SJCRH30 (cell line): ENCODE results near the gene VWCE. TPM values are rescaled to one million over a fixed set of nuclear protein-coding genes. Genes with fewer than 3 reads are reported as not detected.
A peak's percentile ranks its signal among the peaks of the same experiment; 100 is the strongest.

Experiments
- DNase-seq, 2 experiments: peaks; one replicate each; pipeline ENCODE4 v3.0.0-alpha.2; 2015 to 2020
- H3K27ac ChIP-seq: fragments of 250-450 bp; sonication (Bioruptor Pico); 2 replicates; pipeline ENCODE4 v1.5.1; 2020; ENCODE audit warnings: mild to moderate bottlenecking, moderate library complexity
- H3K27me3 ChIP-seq: fragments of 250-450 bp; sonication (Bioruptor Pico); 2 replicates; pipeline ENCODE4 v1.5.1; 2020; ENCODE audit warnings: mild to moderate bottlenecking, moderate library complexity
- H3K36me3 ChIP-seq: fragments of 250-450 bp; sonication (Bioruptor Pico); 2 replicates; pipeline ENCODE4 v1.5.1; 2020; ENCODE audit warnings: mild to moderate bottlenecking, moderate library complexity
- H3K4me1 ChIP-seq: fragments of 250-450 bp; sonication (Bioruptor Pico); 2 replicates; pipeline ENCODE4 v1.5.1; 2020; ENCODE audit warnings: mild to moderate bottlenecking, moderate library complexity
- H3K4me3 ChIP-seq: fragments of 250-450 bp; sonication (Bioruptor Pico); 2 replicates; pipeline ENCODE4 v1.5.1; 2020; ENCODE audit warnings: mild to moderate bottlenecking, moderate library complexity
- H3K9me3 ChIP-seq: fragments of 250-450 bp; sonication (Bioruptor Pico); replicated peaks from 2 replicates; pipeline ENCODE4 v1.5.1; 2020; ENCODE audit warnings: mild to moderate bottlenecking, moderate library complexity
- total RNA-seq: library from RNA; depleted of rRNA; stranded (reverse); fragments of >200 nt; shearing (Covaris generic); gene quantifications from 2 replicates; pipeline ENCODE4 v1.2.3, GENCODE V29; 2014; rRNA removed

VWCE gene, protein sequence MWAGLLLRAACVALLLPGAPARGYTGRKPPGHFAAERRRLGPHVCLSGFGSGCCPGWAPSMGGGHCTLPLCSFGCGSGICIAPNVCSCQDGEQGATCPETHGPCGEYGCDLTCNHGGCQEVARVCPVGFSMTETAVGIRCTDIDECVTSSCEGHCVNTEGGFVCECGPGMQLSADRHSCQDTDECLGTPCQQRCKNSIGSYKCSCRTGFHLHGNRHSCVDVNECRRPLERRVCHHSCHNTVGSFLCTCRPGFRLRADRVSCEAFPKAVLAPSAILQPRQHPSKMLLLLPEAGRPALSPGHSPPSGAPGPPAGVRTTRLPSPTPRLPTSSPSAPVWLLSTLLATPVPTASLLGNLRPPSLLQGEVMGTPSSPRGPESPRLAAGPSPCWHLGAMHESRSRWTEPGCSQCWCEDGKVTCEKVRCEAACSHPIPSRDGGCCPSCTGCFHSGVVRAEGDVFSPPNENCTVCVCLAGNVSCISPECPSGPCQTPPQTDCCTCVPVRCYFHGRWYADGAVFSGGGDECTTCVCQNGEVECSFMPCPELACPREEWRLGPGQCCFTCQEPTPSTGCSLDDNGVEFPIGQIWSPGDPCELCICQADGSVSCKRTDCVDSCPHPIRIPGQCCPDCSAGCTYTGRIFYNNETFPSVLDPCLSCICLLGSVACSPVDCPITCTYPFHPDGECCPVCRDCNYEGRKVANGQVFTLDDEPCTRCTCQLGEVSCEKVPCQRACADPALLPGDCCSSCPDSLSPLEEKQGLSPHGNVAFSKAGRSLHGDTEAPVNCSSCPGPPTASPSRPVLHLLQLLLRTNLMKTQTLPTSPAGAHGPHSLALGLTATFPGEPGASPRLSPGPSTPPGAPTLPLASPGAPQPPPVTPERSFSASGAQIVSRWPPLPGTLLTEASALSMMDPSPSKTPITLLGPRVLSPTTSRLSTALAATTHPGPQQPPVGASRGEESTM
- 0.06 and 0.18 TPM in 2 replicates for total RNA-seq

DNA sequence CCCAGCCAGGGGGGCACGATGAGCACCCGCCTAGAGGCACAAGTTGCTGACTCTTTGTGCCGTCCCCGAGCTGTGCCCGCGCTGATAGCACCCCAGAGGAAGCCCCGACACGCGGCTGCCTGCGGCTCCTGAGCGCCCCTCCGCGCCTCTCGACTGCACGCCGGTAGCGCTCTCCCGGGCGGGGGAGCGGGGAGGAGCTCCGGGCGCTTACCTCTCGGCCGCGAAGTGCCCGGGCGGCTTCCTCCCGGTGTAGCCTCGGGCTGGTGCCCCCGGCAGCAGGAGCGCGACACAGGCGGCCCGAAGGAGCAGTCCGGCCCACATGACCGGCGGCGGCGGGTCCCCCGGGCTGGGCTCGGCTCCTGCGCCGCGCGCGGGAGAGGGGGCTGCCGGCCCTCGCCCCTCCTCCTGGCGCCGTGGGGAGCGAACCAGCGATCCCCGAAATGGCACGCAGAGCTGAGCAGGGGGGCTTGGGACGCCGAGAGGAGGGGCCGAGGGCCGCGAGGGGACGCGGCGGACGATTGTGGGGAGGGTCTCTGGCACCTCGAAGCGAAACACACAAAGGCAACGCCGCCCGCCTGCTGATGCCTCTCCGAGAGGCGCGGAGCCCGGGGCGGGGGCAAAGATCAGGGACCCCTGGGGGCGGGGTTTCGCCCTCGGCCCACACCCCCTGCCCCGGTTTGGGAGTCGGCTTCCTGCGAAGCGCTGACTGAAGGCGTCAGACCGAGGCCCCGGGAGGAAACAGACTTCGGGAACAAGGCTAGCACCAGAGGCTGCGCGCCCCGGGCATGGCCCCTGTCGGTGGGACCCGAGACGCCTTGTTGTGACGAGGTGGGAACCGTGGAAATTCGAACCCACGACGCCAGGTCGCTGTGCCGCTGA is at the start of gene VWCE:
VWCE (minus strand) TSS at position 600 of the 879 bp plus-strand sequence; CDS start at position 321, 279 bp downstream.
- H3K27ac ChIP-seq, result no peak within 1 kb of the TSS
- H3K4me3 ChIP-seq, result no peak within 1 kb of the TSS
- no peaks in the 10 kb centered on the region for H3K27me3 ChIP-seq
- no peaks in the 10 kb centered on the region for H3K9me3 ChIP-seq
- DNase-seq, result no peak
- H3K36me3 ChIP-seq, result peaks cover 7% of the 10 kb centered on the region; the same call in 1 of the 2 replicates
- H3K4me1 ChIP-seq, result no peaks in the 10 kb centered on the region

DNA sequence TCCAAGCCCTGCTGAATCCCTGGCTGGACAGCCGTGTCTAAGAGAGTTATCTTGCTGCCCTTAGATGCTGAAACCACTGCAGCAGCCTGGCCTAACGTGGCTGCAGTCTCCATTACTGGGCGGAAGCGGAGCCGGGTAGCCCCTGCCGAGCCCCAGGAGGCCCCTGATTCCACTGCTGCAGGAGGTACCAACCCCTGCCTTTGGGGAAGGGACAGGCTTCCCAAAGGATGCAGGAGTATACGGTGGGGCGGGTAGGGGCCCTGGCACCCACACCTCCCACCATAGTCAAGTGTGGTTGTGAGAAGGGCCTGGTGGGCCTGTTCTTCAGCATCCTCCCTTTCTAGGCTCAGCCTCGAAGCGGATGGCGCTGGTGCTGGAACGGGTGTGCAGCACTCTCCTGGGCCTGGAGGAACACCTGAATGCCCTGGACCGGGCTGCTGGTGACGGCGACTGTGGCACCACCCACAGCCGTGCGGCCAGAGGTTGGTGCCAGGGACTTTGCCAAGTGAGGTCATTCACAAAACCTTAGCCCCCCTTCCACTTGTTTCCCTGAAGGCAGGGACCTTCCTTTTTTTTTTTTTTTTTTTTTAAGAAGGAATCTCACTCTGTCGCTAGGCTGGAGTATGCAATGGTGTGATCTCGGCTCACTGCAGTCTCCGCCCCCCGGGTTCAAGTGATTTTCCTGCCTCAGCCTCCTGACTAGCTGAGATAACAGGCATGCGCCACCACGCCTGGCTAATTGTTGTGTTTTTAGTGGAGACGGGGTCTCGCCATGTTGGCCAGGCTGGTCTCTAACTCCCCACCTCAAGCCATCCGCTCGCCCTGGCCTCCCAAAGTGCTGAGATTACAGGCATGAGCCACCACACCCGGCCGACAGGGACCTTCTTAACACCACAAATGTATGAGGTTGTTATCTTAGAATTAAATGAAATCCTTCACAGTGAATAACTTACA is 49.0 kb upstream of the VWCE start:
- no peaks in the 10 kb centered on the region for H3K36me3 ChIP-seq
- no peaks in the 10 kb centered on the region for H3K9me3 ChIP-seq
- DNase-seq, result no peak
- no peaks in the 10 kb centered on the region for H3K4me1 ChIP-seq
- no peak overlapping the region for H3K4me3 ChIP-seq
- no peaks in the 10 kb centered on the region for H3K27me3 ChIP-seq
- H3K27ac ChIP-seq, result no peak overlapping the region

DNA sequence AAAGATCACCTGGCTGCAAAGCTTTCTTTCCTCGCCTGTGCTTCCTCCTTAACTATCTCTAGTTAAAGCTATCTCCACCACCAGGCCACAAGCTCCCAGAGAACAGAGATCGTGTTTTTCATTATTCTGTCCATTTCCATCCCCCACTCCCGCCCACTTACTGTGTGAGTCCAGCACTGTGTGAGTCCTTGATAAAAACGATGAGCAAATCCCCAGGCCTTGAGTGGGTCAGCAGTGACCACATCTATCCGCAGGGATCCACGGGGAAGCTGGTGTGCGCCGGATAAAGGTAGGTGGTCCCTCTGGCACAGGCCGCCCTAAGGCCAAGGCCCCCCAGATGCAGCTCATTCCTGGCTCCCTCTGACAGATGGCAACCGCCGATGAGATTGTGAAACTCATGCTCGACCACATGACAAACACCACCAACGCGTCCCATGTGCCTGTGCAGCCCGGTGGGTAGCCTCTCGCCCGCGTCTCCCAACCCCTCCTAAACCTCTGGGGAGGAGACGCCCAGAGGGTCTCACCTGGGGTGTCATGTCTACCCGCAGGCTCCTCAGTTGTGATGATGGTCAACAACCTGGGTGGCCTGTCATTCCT is 47.2 kb upstream of the VWCE start:
- H3K27ac ChIP-seq, result no peak overlapping the region
- H3K36me3 ChIP-seq, result no peaks in the 10 kb centered on the region
- no peak for DNase-seq
- H3K9me3 ChIP-seq, result no peaks in the 10 kb centered on the region
- no peaks in the 10 kb centered on the region for H3K27me3 ChIP-seq
- H3K4me1 ChIP-seq, result no peaks in the 10 kb centered on the region
- no peak overlapping the region for H3K4me3 ChIP-seq

DNA sequence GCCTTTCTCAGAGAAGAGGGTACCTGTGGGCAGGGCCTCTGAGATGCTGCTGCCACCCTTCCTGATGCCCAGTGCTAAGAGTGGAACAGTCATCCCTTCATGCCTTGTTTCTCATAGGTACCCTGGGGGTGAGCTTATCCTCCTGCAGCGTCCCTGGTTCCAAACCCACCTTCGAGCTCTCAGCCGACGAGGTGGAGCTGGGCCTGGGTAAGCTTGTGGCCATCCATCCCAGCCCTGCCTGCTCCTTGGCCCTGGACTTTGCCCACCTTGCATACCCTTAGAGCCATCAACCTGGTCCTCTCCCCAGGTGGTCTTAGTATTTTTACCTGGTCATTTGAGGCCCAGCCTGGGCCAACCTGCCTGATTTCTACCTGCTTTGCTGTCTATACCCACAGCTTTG is 46.6 kb upstream of the VWCE start:
- H3K27ac ChIP-seq, result no peak overlapping the region
- H3K36me3 ChIP-seq, result no peaks in the 10 kb centered on the region
- no peaks in the 10 kb centered on the region for H3K27me3 ChIP-seq
- no peaks in the 10 kb centered on the region for H3K9me3 ChIP-seq
- H3K4me1 ChIP-seq, result no peaks in the 10 kb centered on the region
- H3K4me3 ChIP-seq, result no peak overlapping the region
- DNase-seq, result no peak

DNA sequence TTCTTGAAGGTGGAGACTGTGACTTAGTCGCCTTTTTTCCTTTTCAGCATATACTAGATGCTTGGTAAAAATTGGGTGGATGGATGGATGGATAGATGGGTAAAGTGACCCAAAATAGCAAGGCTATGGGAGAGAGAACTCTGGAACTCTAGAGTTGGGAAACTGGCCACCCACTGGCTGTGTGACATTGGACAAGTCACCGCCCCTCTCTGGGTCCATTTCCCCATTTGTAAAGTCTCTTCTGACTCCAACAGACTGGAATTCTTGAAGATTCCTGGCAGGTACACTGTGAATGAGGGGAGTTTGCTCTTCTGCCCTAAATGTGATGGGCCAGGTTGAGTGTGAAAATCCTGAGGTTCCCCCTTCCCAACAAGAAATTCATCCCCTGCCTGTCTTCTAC is 45.9 kb upstream of the VWCE start:
- no peak for DNase-seq
- H3K9me3 ChIP-seq, result no peaks in the 10 kb centered on the region
- no peaks in the 10 kb centered on the region for H3K27me3 ChIP-seq
- H3K27ac ChIP-seq, result no peak overlapping the region
- H3K4me3 ChIP-seq, result no peak overlapping the region
- H3K4me1 ChIP-seq, result no peaks in the 10 kb centered on the region
- no peaks in the 10 kb centered on the region for H3K36me3 ChIP-seq

DNA sequence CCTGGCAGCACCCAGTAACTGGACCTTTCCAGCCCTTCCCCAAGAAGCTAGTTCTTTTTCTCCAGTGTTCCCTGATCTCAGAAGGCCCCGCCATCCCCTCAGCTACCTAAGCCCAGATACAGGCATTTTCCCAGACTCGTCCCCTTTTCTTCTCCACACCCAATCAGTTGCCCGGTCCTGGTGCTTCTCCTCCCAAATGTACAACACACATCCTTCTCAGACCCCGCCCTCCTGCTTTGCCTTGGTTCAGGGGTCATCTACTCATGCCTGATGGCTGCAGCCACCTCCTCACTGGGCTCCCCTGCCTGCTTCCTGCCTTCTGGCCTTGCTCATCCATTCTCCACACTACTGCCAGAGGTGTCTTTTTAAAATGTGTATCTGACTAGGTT is 44.4 kb upstream of the VWCE start:
- H3K36me3 ChIP-seq, result no peaks in the 10 kb centered on the region
- DNase-seq, result no peak
- no peaks in the 10 kb centered on the region for H3K27me3 ChIP-seq
- no peaks in the 10 kb centered on the region for H3K9me3 ChIP-seq
- H3K27ac ChIP-seq, result no peak overlapping the region
- H3K4me3 ChIP-seq, result no peak overlapping the region
- H3K4me1 ChIP-seq, result no peaks in the 10 kb centered on the region

DNA sequence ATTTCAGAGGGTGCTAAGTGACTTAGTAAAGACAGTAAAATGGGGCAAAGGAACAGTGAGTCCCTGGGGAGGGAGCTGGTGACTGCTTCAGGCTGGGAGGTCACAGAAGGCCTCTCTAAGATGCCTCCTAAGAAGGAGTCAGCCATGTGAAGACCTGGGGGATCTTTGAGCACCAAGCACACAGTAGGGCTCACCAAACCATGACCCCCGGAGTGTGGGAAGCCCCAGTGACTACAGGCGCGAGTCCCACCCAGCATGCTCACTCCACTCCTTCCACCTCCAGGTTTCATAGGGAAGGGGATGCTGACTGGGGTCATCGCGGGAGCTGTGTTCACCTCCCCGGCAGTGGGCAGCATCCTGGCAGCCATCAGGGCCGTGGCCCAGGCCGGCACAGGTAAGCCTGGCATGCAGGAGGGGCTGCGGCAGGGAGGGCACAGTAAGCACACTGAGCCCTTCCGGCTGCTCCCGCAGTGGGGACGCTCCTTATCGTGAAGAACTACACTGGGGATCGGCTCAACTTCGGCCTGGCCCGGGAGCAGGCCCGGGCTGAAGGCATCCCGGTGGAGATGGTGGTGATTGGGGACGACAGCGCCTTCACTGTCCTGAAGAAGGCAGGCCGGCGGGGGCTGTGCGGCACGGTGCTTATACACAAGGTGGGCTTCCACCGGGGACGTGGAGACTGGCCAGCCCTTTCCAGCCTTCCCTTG is 43.8 kb upstream of the VWCE start:
- H3K4me3 ChIP-seq, result no peak overlapping the region
- no peak overlapping the region for H3K27ac ChIP-seq
- no peaks in the 10 kb centered on the region for H3K4me1 ChIP-seq
- H3K9me3 ChIP-seq, result no peaks in the 10 kb centered on the region
- DNase-seq, result no peak
- no peaks in the 10 kb centered on the region for H3K36me3 ChIP-seq
- H3K27me3 ChIP-seq, result no peaks in the 10 kb centered on the region

DNA sequence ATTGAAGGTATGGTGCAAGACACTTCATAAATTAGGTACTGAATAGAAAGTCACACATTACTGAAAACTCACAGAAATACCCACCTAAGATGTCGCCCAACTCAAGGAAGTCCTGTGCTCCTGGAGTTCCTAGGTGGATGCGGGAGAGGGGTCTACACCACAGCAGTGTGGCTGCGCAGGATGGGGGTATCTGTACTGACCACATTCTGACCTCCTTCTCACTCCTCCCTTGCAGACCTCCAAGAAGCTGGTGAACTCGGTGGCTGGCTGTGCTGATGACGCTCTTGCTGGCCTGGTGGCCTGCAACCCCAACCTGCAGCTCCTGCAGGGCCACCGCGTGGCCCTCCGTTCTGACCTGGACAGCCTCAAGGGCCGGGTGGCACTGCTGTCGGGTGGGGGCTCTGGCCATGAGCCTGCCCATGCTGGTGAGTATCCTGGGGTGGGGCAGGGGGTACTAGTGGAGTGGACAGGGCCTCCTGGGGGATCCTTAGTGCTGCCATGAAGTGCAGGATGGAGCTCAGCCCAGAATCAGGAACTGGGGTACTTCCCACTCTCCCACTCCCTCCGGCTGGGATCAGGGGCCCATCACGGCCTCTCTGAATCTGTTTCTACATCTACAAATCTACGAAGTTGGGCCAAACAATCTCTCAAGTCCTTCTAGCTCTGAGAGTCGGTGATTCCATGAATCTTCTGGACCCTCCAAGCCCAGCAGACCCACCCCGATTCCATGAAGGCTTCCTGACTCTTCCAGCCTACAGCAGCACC is 42.8 kb upstream of the VWCE start:
- no peaks in the 10 kb centered on the region for H3K27me3 ChIP-seq
- H3K4me3 ChIP-seq, result no peak overlapping the region
- H3K9me3 ChIP-seq, result no peaks in the 10 kb centered on the region
- H3K27ac ChIP-seq, result no peak overlapping the region
- H3K4me1 ChIP-seq, result no peaks in the 10 kb centered on the region
- no peaks in the 10 kb centered on the region for H3K36me3 ChIP-seq
- no peak for DNase-seq

DNA sequence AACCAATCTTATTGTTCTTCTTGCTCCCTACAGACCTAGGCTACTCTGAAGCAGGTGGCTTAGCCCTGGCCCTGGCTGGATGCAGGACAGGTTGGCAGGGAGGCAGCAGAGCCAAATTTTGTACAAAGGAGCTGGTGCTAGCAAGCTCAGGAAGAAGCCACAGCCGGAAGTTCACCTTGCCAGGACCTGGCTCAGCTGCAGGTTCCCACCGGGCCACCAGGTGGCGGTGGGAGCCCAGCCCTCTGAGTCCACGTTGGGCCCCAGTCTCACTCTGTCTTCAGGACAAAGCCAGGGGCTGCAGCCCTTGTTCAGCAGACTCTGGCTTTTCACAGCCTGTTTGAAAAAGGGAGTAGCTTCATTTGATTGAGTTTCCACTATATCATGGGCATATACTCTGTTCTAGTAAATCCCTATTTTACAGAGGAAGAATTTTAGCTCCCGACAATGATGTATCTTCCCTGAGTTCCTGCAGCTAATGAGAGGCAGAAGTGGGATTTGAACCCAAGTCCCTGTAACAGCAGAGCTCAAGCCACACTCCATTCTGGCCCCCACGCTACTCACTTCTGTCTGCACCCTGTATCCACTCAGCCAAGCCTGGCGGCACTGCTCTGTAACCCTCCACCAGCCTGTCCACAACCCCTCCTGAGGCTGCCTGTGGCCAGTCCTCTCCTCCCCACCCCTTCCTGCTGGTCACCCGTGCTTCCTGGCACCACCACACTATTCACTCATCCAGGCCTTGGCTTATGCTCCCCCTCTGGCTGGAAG is 41.2 kb upstream of the VWCE start:
- no peaks in the 10 kb centered on the region for H3K27me3 ChIP-seq
- no peaks in the 10 kb centered on the region for H3K9me3 ChIP-seq
- no peak overlapping the region for H3K4me3 ChIP-seq
- peak; percentile 65 to 83 for DNase-seq
- peaks cover 5% of the 10 kb centered on the region; the same call in 1 of the 2 replicates for H3K4me1 ChIP-seq
- no peaks in the 10 kb centered on the region for H3K36me3 ChIP-seq
- no peak overlapping the region for H3K27ac ChIP-seq

DNA sequence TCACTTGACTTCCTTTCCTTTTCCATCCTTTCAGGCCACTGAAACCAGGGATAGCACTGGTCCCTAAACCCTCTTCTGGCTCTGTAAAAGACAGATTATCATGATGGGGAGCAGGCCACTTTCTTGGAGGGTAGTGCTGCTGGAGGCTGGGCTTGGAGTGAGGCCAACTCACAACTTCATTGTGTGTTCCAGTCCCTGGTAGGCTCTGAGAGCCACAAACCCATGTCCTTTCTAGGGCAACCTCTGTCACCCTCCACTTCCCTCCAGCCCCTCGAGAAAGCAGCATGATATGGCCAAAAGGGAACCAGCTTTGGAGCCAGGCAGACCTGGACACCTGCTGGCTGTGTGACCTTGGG is 40.2 kb upstream of the VWCE start:
- peaks cover 5% of the 10 kb centered on the region; the same call in 1 of the 2 replicates for H3K4me1 ChIP-seq
- H3K36me3 ChIP-seq, result 0 out of 2 replicates have a peak, but pooled peaks cover under 1% of the 10 kb centered on the region
- H3K4me3 ChIP-seq, result no peak overlapping the region
- DNase-seq, result no peak
- H3K27ac ChIP-seq, result no peak overlapping the region
- no peaks in the 10 kb centered on the region for H3K27me3 ChIP-seq
- no peaks in the 10 kb centered on the region for H3K9me3 ChIP-seq

DNA sequence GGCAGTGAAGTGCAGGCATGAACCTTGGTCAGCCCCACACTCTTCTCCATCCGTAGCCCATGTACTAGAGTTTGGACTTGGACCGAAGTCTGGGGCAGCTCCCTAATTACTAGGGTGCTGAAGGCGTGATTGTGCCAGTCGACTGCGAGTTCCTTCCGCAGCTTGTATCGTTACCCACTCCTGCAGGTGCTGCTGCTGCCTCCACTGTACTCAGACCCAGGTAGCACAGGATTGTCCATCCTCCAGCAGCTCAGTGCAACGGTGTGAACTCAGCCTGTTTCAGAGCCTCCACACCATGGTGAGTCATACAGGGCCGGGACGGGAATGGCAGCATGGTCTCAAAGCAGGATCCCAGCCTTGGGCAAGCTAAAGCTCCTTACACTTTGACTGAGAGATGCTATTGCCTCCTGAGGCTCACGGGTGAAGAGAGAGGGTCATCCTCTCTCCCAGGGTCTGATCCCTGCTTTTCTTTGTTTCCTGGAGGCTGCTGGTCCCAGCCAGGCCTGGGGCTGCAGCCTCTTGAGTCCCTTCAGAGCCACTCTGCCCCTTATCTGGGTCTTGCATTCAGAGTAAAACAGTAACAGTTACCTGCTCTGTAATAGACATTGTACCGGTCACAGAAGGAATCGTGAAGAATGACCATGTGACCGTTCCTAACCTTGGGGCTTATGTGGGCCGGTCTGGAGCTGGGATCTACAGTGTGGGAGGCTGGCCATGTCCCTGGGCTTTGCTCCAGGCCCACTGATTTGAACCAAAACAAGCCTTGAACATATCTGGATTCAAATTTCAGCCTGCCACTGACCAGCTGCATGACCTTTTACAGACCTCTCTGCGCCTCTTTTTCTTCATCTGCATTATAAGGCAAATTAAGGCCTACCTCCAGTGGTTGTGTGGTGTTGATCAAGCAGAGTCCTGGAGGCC is 39.6 kb upstream of the VWCE start:
- no peak overlapping the region for H3K4me3 ChIP-seq
- H3K4me1 ChIP-seq, result peaks cover 5% of the 10 kb centered on the region; the same call in 1 of the 2 replicates
- no peak overlapping the region for H3K27ac ChIP-seq
- H3K27me3 ChIP-seq, result no peaks in the 10 kb centered on the region
- no peaks in the 10 kb centered on the region for H3K9me3 ChIP-seq
- 0 out of 2 replicates have a peak, but pooled peaks cover 6% of the 10 kb centered on the region for H3K36me3 ChIP-seq
- no peak for DNase-seq
